HFF-Myc (cell line): ENCODE data around the gene VAT1L.

Experiments used
- DNase-seq: peaks from one replicate; pipeline ENCODE4 v3.0.0-alpha.2; 2011; ENCODE audit warnings: low read depth; ENCODE audit errors: extremely low read depth
- H3K4me3 ChIP-seq: replicated peaks from 2 replicates; pipeline ENCODE4 v1.5.1; 2011; ENCODE audit warnings: low read depth, mild to moderate bottlenecking, control low read depth, low read length
- CTCF ChIP-seq: IDR thresholded peaks from 2 replicates; pipeline ENCODE4 v1.5.1; 2012; ENCODE audit warnings: mild to moderate bottlenecking, low read depth, low read length, control low read depth; ENCODE audit errors: missing control alignments

VAT1L gene

GRCh38 chr16:77780378-77780837 is 8.0 kb upstream of the VAT1L start:
- H3K4me3 ChIP-seq, result no peak overlapping the region
- TF ChIP-seq CTCF, result no peak
- peak; percentile 52 for DNase-seq

GRCh38 chr16:77781091-77781490 is 7.3 kb upstream of the VAT1L start:
- no peak for TF ChIP-seq CTCF

GRCh38 chr16:77782694-77783093 is 5.7 kb upstream of the VAT1L start:
- DNase-seq, result no peak
- peak; percentile 20 for TF ChIP-seq CTCF

More at GRCh38 chr16:77781091-77781490, 7.3 kb upstream of the VAT1L start:
- DNase-seq, result no peak
- H3K4me3 ChIP-seq, result no peak overlapping the region

GRCh38 chr16:77784441-77785372 is 3.7 kb upstream of the VAT1L start:
- DNase-seq, result no peak
- no peak for TF ChIP-seq CTCF
- no peak overlapping the region for H3K4me3 ChIP-seq

More at GRCh38 chr16:77782694-77783093, 5.7 kb upstream of the VAT1L start:
- no peak overlapping the region for H3K4me3 ChIP-seq

- no peak for TF ChIP-seq CTCF
- no peak overlapping the region for H3K4me3 ChIP-seq
- no peak for DNase-seq
These were observed 3.0 kb upstream of the VAT1L start for GRCh38 chr16:77785373-77785764.

GRCh38 chr16:77786186-77786847 is 2.0 kb upstream of the VAT1L start:
- TF ChIP-seq CTCF, result no peak
- DNase-seq, result no peak
- no peak overlapping the region for H3K4me3 ChIP-seq
